Tibial nerve (tissue), 4 donors: ENCODE results near the gene AKT1. TPM values are rescaled to one million over a fixed set of nuclear protein-coding genes. Genes with fewer than 3 reads are reported as not detected.

Experiments used
- DNase-seq, 2 donors: peaks; one replicate each; pipeline ENCODE4 v3.0.0-alpha.2; 2019; ENCODE audit warnings: low spot score in 2 of 2
- H3K27ac ChIP-seq, 4 donors: fragments of 200-600 bp; sonication (generic) in 3 of 4; one replicate each; pipeline ENCODE4 v1.5.1; 2017 to 2019; ENCODE audit warnings: mild to moderate bottlenecking in 1 of 4
- H3K27me3 ChIP-seq, 2 donors: fragments of 200-600 bp; sonication (generic) in 1 of 2; one replicate each; pipeline versions ENCODE4 v1.5.1 to v1.6.0; 2017 to 2019
- H3K36me3 ChIP-seq, 3 donors: fragments of 200-600 bp; sonication (generic); one replicate each; pipeline ENCODE4 v1.5.1; 2018 to 2019
- H3K4me1 ChIP-seq, 4 donors: fragments of 200-600 bp; sonication (generic) in 3 of 4; one replicate each; pipeline ENCODE4 v1.5.1; 2017 to 2019
- H3K4me3 ChIP-seq, 4 donors: fragments of 200-600 bp; sonication (generic) in 3 of 4; one replicate each; pipeline ENCODE4 v1.5.1; 2017 to 2019; ENCODE audit warnings: mild to moderate bottlenecking in 1 of 4, moderate library complexity in 1 of 4
- H3K9me3 ChIP-seq, 4 donors: fragments of 200-600 bp; sonication (generic) in 3 of 4; one replicate each; pipeline ENCODE4 v1.5.1; 2017 to 2019
- CTCF ChIP-seq, 5 experiments: fragments of 200-600 bp in 3 of 5; fragments of 450-650 bp in 2 of 5; sonication (generic) in 3 of 5; IDR thresholded peaks; one replicate each; pipeline ENCODE4 v1.5.1; 2016 to 2019; ENCODE audit warnings: antibody characterized with exemption in 5 of 5, mild to moderate bottlenecking in 3 of 5, moderate library complexity in 2 of 5
- EP300 ChIP-seq, 2 donors: sonication (generic); formaldehyde crosslinking; IDR thresholded peaks; one replicate each; pipeline ENCODE4 v1.6.1; 2017; ENCODE audit warnings: antibody characterized with exemption in 2 of 2, mild to moderate bottlenecking in 1 of 2
- POLR2A ChIP-seq, 2 donors: fragments of 450-650 bp; IDR thresholded peaks; one replicate each; pipeline ENCODE4 v1.6.1; 2017; ENCODE audit warnings: antibody characterized with exemption in 2 of 2, mild to moderate bottlenecking in 2 of 2, moderate library complexity in 2 of 2
- WGBS, 2 donors: methylation state at CpG; one replicate each; pipeline ENCODE4 v1.1.5; 2018; 5-methylcytosine and 5-hydroxymethylcytosine counted together
- total RNA-seq, 4 donors: library from RNA; depleted of rRNA; stranded (reverse); fragments of >200 nt; gene quantifications; one replicate each; pipeline ENCODE4 v1.1.0, GENCODE V29; 2016

The AKT1 gene
- total RNA-seq, 4 donors from 2014 or later = 130 to 199 (median 144) TPM

GRCh38 chr14:104754213-104754851, 41.2 kb downstream of the AKT1 start:
- TF ChIP-seq EP300 (IDR thresholded peaks at IDR 0.05) = no peak
- WGBS, 2 donors = 57 to 63% methylated on average over 13 of the region's 13 CpGs
- peaks cover 0 to 43% (median 3%) of the 10 kb centered on the region in 3 donors for H3K36me3 ChIP-seq
- H3K27me3 ChIP-seq = no peaks in the 10 kb centered on the region
- peak overlapping the region; percentile 87 to 100 (median 92) for H3K4me3 ChIP-seq
- DNase-seq = no peak
- peak overlapping the region; percentile 86 to 95 (median 93) for H3K27ac ChIP-seq
- H3K4me1 ChIP-seq = peaks cover 0 to 44% (median 23%) of the 10 kb centered on the region in 4 donors
- no peaks in the 10 kb centered on the region for H3K9me3 ChIP-seq

GRCh38 chr14:104753528-104754212, 41.9 kb downstream of the AKT1 start:
- no peak for TF ChIP-seq CTCF (IDR thresholded peaks at IDR 0.05)
- TF ChIP-seq POLR2A (IDR thresholded peaks at IDR 0.05) = no peak
- no peak for TF ChIP-seq EP300 (IDR thresholded peaks at IDR 0.05)
- peak overlapping the region; percentile 86 to 95 (median 93) for H3K27ac ChIP-seq
- no peaks in the 10 kb centered on the region for H3K27me3 ChIP-seq
- H3K36me3 ChIP-seq = peaks cover 0 to 37% (median 3%) of the 10 kb centered on the region in 3 donors
- WGBS, 2 donors = 2 to 3% methylated on average over 24 to 30 of the region's 30 CpGs
- H3K4me3 ChIP-seq = peak overlapping the region; percentile 87 to 100 (median 92)
- no peak for DNase-seq
- no peaks in the 10 kb centered on the region for H3K9me3 ChIP-seq
- peaks cover 0 to 51% (median 24%) of the 10 kb centered on the region in 4 donors for H3K4me1 ChIP-seq

- WGBS, 2 donors = 0 to 1% methylated on average over 31 to 81 of the region's 95 CpGs
- H3K36me3 ChIP-seq = peaks cover 0 to 29% (median 3%) of the 10 kb centered on the region in 3 donors
- DNase-seq = peak; percentile 99
- H3K9me3 ChIP-seq = no peaks in the 10 kb centered on the region
- no peaks in the 10 kb centered on the region for H3K27me3 ChIP-seq
- TF ChIP-seq EP300 (IDR thresholded peaks at IDR 0.05) (peak; percentile 90 to 94), POLR2A (IDR thresholded peaks at IDR 0.05) (peak; percentile 72 to 81), CTCF (IDR thresholded peaks at IDR 0.05) (peak in 2 of 5 experiments; percentile 18 to 36)
- H3K27ac ChIP-seq = peak within 1 kb of the TSS; percentile 86 to 95 (median 93)
- peaks cover 0 to 58% (median 25%) of the 10 kb centered on the region in 4 donors for H3K4me1 ChIP-seq
- H3K4me3 ChIP-seq = peak within 1 kb of the TSS; percentile 87 to 100 (median 92)
These were observed 42.6 kb downstream of the AKT1 start, which contains the start of gene SIVA1 for GRCh38 chr14:104752735-104753527. Gene SIVA1 (plus strand): TSS chr14:104753147. CDS start chr14:104753202, 55 bp downstream.

GRCh38 chr14:104752423-104752734, 43.2 kb downstream of the AKT1 start:
- peaks cover 0 to 64% (median 28%) of the 10 kb centered on the region in 4 donors for H3K4me1 ChIP-seq
- no peak for DNase-seq
- peak overlapping the region; percentile 87 to 100 (median 92) for H3K4me3 ChIP-seq
- no peaks in the 10 kb centered on the region for H3K27me3 ChIP-seq
- 6 to 9% methylated on average over 21 of the region's 21 CpGs for WGBS, 2 donors
- H3K27ac ChIP-seq = peak overlapping the region; percentile 86 to 94 (median 92)
- no peaks in the 10 kb centered on the region for H3K9me3 ChIP-seq
- peaks cover 0 to 24% (median 3%) of the 10 kb centered on the region in 3 donors for H3K36me3 ChIP-seq
- TF ChIP-seq CTCF (IDR thresholded peaks at IDR 0.05) = no peak
- peak in 1 of 2 donors; percentile 28 for TF ChIP-seq POLR2A (IDR thresholded peaks at IDR 0.05)
